GM19043 (cell line): ENCODE data around the gene CAMK4.
"Not testable (repeated sequence)": the region's sequence is repeated elsewhere in the genome, so short reads cannot be mapped to it uniquely, and the experiment has no call there.

ENCODE experiments used
- ATAC-seq: cut with Tn5 transposase; IDR thresholded peaks from one replicate; pipeline ENCODE4 v1.9.1; 2021; ENCODE audit warnings: low read depth; ENCODE audit not compliant: unreplicated experiment

CAMK4 gene

GRCh38 chr5:111252799-111253545, 28.8 kb downstream of the CAMK4 start:
- peak; percentile 41 for ATAC-seq

GRCh38 chr5:111254613-111255012, 30.4 kb downstream of the CAMK4 start:
- peak; percentile 81 for ATAC-seq

DNA sequence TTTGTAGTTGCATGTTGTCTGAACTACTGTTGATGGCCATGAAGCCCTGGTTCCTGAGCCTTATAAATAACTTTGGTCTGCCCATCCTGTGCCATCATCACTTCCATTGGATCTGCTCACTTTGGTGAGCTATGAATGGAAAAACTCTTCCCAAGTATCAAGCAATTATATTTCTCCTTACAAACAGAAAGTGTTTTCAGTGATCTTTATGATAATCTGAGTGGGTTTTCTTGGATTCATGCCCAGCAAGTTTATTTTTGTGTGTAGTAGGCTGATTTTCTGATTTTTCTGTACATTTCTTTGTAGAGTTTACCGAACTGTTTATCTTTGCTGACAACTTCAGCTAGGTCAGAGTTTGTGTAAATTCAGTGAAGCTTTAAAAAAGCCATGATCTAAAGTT, 31.0 kb downstream of the CAMK4 start:
- peak; percentile 2 for ATAC-seq

DNA sequence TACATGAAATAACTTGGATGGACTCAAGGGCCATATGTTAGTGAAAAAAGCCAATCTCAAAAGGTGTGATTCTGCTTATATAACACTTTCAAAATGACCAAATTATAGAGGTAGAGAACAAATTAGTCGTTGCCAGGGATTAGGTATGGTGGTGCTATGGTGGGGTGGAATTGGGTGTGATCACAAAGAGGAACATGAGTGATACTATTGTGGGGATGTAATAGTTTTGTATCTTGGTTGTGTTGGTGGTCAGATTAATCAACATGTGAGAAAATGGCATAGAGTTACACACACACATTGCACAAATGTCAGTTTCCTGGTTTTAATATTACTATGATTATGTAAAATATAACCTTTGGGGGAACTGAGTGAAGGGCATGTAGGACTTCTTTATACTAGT, 31.9 kb downstream of the CAMK4 start:
- ATAC-seq = no peak

- ATAC-seq = not testable (repeated sequence)
Measured at GRCh38 chr5:111257610-111258009, 33.4 kb downstream of the CAMK4 start.

GRCh38 chr5:111259636-111260035, 35.5 kb downstream of the CAMK4 start:
- no peak for ATAC-seq

- ATAC-seq = no peak
Measured at GRCh38 chr5:111261610-111262009, 37.4 kb downstream of the CAMK4 start.

DNA sequence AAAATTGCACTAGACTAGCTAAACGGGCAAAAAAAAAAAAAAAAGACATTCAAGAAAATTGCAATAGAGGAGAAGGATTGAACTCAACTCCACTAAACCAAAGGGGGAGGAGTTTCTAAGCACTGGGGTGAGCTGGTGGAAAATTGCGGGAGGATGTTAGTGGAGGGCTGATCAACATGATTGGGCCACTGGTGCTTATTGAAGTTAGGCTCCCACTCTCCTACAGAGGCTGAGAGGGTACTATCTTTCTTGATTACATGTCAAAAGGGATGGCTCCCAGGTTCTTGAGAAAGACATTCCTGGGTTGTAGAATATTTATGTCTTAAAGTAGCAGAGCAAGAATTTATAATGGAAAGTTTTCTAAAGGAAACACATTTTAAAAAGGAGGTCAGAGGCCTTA, 38.0 kb downstream of the CAMK4 start:
- ATAC-seq = no peak

GRCh38 chr5:111262815-111263214, 38.6 kb downstream of the CAMK4 start:
- no peak for ATAC-seq

DNA sequence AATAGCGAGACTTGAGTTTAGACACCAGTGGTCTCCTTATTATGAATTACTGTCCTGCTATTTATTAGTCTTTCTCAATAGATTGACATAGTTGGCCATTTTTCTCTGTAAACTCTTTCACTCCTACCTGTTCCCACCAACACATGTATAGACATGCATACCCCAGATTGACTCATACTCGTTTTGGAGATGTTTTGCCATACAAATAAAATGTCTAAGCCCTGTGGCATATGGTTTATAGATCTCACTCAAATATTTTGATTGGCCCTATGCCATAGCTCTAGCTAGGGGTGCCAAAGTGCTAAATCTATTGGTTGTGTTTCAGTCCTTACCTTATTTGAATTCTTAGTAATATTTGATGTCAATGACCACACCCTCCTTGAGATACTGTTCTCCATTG, 42.3 kb downstream of the CAMK4 start:
- no peak for ATAC-seq

GRCh38 chr5:111268300-111268699, 44.1 kb downstream of the CAMK4 start:
- no peak for ATAC-seq

GRCh38 chr5:111271885-111272284, 47.7 kb downstream of the CAMK4 start:
- ATAC-seq = no peak

DNA sequence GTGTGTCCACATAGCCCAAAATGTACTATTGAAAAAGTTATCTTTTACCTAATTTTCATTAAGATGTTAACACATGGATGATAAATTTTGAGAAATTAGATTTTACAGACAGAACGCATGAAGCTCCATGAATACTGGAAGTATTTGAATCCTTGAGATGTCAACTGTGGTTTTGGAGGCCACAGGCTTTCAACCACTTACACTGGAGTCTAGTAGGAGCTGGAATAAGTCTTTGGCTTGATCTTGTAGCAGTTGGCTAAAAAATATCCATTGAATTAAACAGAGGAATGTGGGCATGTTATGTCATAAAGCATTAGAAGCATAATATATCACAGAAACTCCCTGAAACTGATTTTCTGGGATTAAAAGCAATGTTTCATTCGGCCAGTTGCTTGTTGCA, 52.9 kb downstream of the CAMK4 start:
- ATAC-seq = no peak

GRCh38 chr5:111278858-111279504, 54.8 kb downstream of the CAMK4 start:
- peak; percentile 98 for ATAC-seq

DNA sequence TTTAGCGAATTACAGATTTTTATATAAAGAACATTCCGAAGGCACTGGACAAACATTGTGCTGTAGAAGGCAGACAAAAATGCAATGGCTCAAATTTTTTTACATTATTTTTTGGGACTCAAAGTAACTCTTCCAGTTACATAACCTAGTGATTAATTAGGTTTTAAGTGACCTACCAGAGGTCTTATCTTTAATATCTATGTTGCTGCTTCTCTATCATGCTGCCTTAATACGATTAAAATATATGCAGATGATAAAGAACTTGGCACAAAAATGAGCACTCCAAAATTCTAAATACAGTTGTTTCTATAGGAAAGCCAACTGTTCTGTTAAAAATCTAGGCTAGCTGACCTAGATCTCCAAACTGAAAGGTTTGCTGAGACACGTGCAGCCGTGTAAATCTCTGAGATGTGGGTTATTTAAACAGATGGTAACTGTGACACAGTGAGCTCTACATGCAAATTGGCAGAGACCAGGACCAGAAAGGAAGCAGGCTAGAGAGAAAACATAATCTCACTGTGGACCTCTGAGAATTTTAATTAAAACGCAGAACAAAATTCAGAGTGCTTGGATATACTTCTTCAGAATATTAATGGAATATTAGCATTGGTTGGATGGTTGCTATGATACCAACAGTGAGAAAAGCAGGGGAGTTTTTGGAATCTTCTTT, 56.2 kb downstream of the CAMK4 start:
- no peak for ATAC-seq

GRCh38 chr5:111282798-111283197, 58.6 kb downstream of the CAMK4 start:
- no peak for ATAC-seq

- no peak for ATAC-seq
Measured at GRCh38 chr5:111284825-111285224, 60.6 kb downstream of the CAMK4 start.

GRCh38 chr5:111294551-111294950, 70.4 kb downstream of the CAMK4 start:
- no peak for ATAC-seq

DNA sequence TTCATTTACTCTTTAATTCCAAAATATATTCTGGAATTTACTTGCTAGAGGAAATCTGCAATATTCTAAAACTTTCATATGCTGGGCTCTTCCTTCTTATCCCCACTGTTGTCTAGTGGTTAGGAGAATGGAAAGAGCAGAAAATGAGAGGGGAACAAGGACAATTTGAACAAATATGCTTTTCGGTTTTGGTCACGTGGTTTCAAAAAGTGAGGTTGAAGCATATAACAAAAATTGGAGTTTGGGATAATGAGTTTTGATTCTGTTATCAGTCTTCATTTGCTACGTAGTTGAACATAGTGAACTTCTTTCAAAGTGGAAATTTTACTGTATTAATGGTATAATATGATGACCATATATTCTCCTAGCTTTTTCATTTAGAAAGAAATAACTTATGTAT, 71.5 kb downstream of the CAMK4 start:
- no peak for ATAC-seq

- no peak for ATAC-seq
Measured at GRCh38 chr5:111296570-111296969, 72.4 kb downstream of the CAMK4 start.

- no peak for ATAC-seq
Measured at GRCh38 chr5:111299067-111299481, 74.9 kb downstream of the CAMK4 start.
